Ovary (tissue), 9 donors: Measurements from ENCODE around the gene DHRS3. TPM values are rescaled to one million over a fixed set of nuclear protein-coding genes. Genes with fewer than 3 reads are reported as not detected.
A peak's percentile ranks its signal among the peaks of the same experiment; 100 is the strongest.

ENCODE experiments used
- DNase-seq, 5 donors: peaks; one replicate each; pipeline ENCODE4 v3.0.0-alpha.2; 2019 to 2020
- H3K27ac ChIP-seq, 2 donors: fragments of 200-600 bp; one replicate each; pipeline versions ENCODE4 v1.5.1 to v1.8.0; 2019 to 2022
- H3K27me3 ChIP-seq: fragments of 200-600 bp; one replicate; pipeline ENCODE4 v1.8.0; 2022
- H3K36me3 ChIP-seq: fragments of 200-600 bp; sonication (generic); one replicate; pipeline ENCODE4 v1.5.1; 2019
- H3K4me1 ChIP-seq: one replicate; pipeline ENCODE4 v1.8.1; 2013; ENCODE audit warnings: mild to moderate bottlenecking, moderate library complexity; ENCODE audit not compliant: insufficient read depth
- H3K4me3 ChIP-seq: fragments of 200-600 bp; sonication (generic); one replicate; pipeline ENCODE4 v1.5.1; 2017
- H3K9me3 ChIP-seq, 2 donors: fragments of 200-600 bp in 1 of 2; sonication (generic) in 1 of 2; one replicate each; pipeline versions ENCODE4 v1.5.1 to v1.8.1; 2013 to 2019; ENCODE audit warnings: mild to moderate bottlenecking in 1 of 2, moderate library complexity in 1 of 2
- EP300 ChIP-seq: sonication (generic); formaldehyde crosslinking; IDR thresholded peaks from one replicate; pipeline ENCODE4 v1.6.1; 2017; ENCODE audit warnings: antibody characterized with exemption
- POLR2A ChIP-seq: fragments of 450-650 bp; IDR thresholded peaks from one replicate; pipeline ENCODE4 v1.6.1; 2017; ENCODE audit warnings: antibody characterized with exemption, mild to moderate bottlenecking, moderate library complexity
- WGBS, 3 donors: extraction: QIAGEN DNeasy Blood & Tissue Kit in 1 of 3; methylation state at CpG; one replicate each; pipeline versions ENCODE4 v1.1.5 to v1.1.7; 2013 to 2017; 5-methylcytosine and 5-hydroxymethylcytosine counted together
- intact Hi-C, 4 donors: fragments of 100-400 bp; cut with DNase I; formaldehyde crosslinking; loops; one replicate each; pipeline versions ENCODE4 v1.11.0 to v1.15.1; 2022 to 2023
- polyA plus RNA-seq, 2 donors: library from polyadenylated mRNA; stranded (reverse); fragments of 200-250 nt in 1 of 2; fragments of 350-450 nt in 1 of 2; fragmentation: Illumina TruSeq in 1 of 2; extraction: RNeasy Lipid Tissue Mini Kit (QIAGEN cat#74804) in 1 of 2; gene quantifications; one replicate each; pipeline ENCODE4 v1.2.3, GENCODE V29; 2013 to 2014
- total RNA-seq, 7 donors: library from RNA; depleted of rRNA in 2 of 7; stranded (reverse); fragments of >200 nt in 2 of 7; fragmentation: NEBNext Ultra II Directional in 3 of 7; extraction: Animal tissue kit (Norgen Biotek cat#: 25700) in 3 of 7; gene quantifications; one replicate each; pipeline versions ENCODE4 v1.1.0 to v1.2.4, GENCODE V29; 2016 to 2023
- TF ChIP-seq, protein P1 (sequence below), 3 donors: fragments of 450-650 bp in 2 of 3; fragments of 200-600 bp in 1 of 3; IDR thresholded peaks; one replicate each; pipeline versions ENCODE4 v1.5.1 to v1.8.0; 2016 to 2022; ENCODE audit warnings: antibody characterized with exemption in 3 of 3, mild to moderate bottlenecking in 1 of 3
- donor health status: DM: no; HTN: no; CAD: no; lungs with moderate emphysema.
- donor health status: DM: no; HTN: no; CAD: no.
- donor health status: Bipolar disorder and iron deficiency.
- donor health status: DM: yes; HTN: yes; CAD: no.
- donor health status: DM: no; HTN: no; CAD: no.
- donor health status: DM: yes; HTN: yes; CAD: no.

Gene DHRS3
- total and polyA plus RNA-seq, 9 donors: 25.8 to 92.3 (median 48.3) TPM

DNA sequence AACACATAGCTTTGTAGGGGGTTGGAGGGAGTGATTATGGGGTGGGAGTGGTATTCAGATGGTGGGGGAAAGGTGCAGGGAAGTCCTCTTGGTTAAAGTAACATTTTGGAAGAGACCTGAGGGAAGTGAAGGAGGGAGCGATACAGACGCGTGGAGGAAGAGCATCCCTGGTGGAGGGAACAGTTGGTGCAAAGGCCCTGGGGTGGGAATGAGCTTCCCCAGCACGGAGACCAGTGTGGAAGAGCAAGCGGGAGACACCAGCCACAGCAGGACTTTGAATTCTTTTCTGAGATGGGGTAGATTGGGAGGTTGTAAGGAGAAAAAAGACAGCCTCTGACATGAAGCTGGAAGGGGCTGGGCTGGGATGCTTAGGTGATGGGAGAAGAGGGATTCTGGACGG, 23.5 kb downstream of the DHRS3 start:
- intact Hi-C loops: loop anchor here in 2 of 4 donors (5.0 to 10.0 kb wide), 3 partner anchors 37 to 120 kb away; no protein-coding TSS in a partner anchor
- no peaks in the 10 kb centered on the region for H3K9me3 ChIP-seq
- H3K36me3 ChIP-seq: no peaks in the 10 kb centered on the region
- no peak for DNase-seq
- peak overlapping the region in 1 of 2 donors; percentile 93 for H3K27ac ChIP-seq
- peak overlapping the region; percentile 21 for H3K4me3 ChIP-seq
- TF ChIP-seq POLR2A: no peak
- no peak for TF ChIP-seq EP300
- TF ChIP-seq, protein P1, sequence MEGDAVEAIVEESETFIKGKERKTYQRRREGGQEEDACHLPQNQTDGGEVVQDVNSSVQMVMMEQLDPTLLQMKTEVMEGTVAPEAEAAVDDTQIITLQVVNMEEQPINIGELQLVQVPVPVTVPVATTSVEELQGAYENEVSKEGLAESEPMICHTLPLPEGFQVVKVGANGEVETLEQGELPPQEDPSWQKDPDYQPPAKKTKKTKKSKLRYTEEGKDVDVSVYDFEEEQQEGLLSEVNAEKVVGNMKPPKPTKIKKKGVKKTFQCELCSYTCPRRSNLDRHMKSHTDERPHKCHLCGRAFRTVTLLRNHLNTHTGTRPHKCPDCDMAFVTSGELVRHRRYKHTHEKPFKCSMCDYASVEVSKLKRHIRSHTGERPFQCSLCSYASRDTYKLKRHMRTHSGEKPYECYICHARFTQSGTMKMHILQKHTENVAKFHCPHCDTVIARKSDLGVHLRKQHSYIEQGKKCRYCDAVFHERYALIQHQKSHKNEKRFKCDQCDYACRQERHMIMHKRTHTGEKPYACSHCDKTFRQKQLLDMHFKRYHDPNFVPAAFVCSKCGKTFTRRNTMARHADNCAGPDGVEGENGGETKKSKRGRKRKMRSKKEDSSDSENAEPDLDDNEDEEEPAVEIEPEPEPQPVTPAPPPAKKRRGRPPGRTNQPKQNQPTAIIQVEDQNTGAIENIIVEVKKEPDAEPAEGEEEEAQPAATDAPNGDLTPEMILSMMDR (IDR thresholded peaks at IDR 0.05): no peak
- 70 to 81% (median 73%) methylated on average over 6 of the region's 6 CpGs for WGBS, 3 donors
- H3K27me3 ChIP-seq: no peaks in the 10 kb centered on the region
- peaks cover 33% of the 10 kb centered on the region for H3K4me1 ChIP-seq

DNA sequence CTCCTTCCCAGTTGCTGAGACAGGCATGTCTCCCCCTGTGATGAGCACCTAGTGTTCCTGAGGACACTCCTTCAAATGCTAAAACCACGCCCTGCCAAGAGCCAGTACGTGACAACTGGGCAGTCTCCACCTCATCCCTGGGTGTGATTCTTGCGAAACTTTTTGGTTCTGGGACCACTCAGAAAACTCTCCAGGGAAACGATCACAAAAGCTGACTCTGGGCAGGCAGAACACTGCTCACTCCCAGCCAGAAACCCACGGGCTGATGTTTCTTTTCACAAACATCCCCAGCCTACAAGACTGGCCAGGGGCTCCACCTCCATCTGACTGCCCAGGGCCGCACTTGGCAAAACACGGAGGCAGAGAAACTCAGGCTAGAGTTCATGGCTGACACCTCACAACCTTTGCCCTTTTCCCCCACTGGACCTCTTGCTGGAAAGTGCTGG, 24.4 kb downstream of the DHRS3 start:
- DNase-seq: peak; percentile 66 to 76 (median 70)
- no peaks in the 10 kb centered on the region for H3K27me3 ChIP-seq
- TF ChIP-seq POLR2A (no peak), EP300 (no peak)
- TF ChIP-seq, protein P1 (IDR thresholded peaks at IDR 0.05): no peak
- 10 to 16% (median 15%) methylated on average over 7 of the region's 7 CpGs for WGBS, 3 donors
- H3K4me1 ChIP-seq: peaks cover 31% of the 10 kb centered on the region
- no peaks in the 10 kb centered on the region for H3K9me3 ChIP-seq
- no peak overlapping the region for H3K4me3 ChIP-seq
- H3K27ac ChIP-seq: peak overlapping the region in 1 of 2 donors; percentile 93
- intact Hi-C loops: loop anchor here in 2 of 4 donors (5.0 to 10.0 kb wide), 3 partner anchors 36 to 119 kb away; no protein-coding TSS in a partner anchor
- no peaks in the 10 kb centered on the region for H3K36me3 ChIP-seq

- no peak for DNase-seq
- WGBS, 3 donors: 84 to 90% (median 88%) methylated on average over 7 of the region's 7 CpGs
- Histone ChIP-seq H3K4me3 (no peak overlapping the region), H3K4me1 (peaks cover 33% of the 10 kb centered on the region), H3K36me3 (no peaks in the 10 kb centered on the region), H3K27me3 (no peaks in the 10 kb centered on the region), H3K9me3 (no peaks in the 10 kb centered on the region), H3K27ac (peak overlapping the region in 1 of 2 donors; percentile 93)
- intact Hi-C loops: loop anchor here in 2 of 4 donors (5.0 to 10.0 kb wide), 3 partner anchors 35 to 118 kb away; no protein-coding TSS in a partner anchor
- TF ChIP-seq EP300 (no peak), POLR2A (no peak)
- TF ChIP-seq, protein P1 (IDR thresholded peaks at IDR 0.05): no peak
Measured at GRCh38 chr1:12592496-12592895, 25.5 kb downstream of the DHRS3 start.

GRCh38 chr1:12591267-12591938, 26.6 kb downstream of the DHRS3 start:
- DNase-seq: peak; percentile 86 to 92 (median 88)

More at GRCh38 chr1:12591267-12591938, 26.6 kb downstream of the DHRS3 start:
- Histone ChIP-seq H3K27me3 (no peaks in the 10 kb centered on the region), H3K9me3 (no peaks in the 10 kb centered on the region), H3K27ac (peak overlapping the region in 1 of 2 donors; percentile 93), H3K4me1 (peaks cover 31% of the 10 kb centered on the region), H3K36me3 (no peaks in the 10 kb centered on the region), H3K4me3 (no peak overlapping the region)
- TF ChIP-seq, protein P1 (IDR thresholded peaks at IDR 0.05): no peak
- no peak for TF ChIP-seq POLR2A
- no peak for TF ChIP-seq EP300
- 19 to 28% (median 26%) methylated on average over 16 to 19 of the region's 19 CpGs for WGBS, 3 donors
- intact Hi-C loops: loop anchor here in 2 of 4 donors (5.0 to 10.0 kb wide), 3 partner anchors 34 to 117 kb away; no protein-coding TSS in a partner anchor
